Osteocyte (in vitro differentiated cells): Measurements from ENCODE around the gene MGRN1. TPM values are rescaled to one million over a fixed set of nuclear protein-coding genes. Genes with fewer than 3 reads are reported as not detected.

Experiments used
- DNase-seq: peaks from one replicate; pipeline ENCODE4 v3.0.0; 2021; ENCODE audit warnings: mixed read lengths; ENCODE audit not compliant: unreplicated experiment; ENCODE audit errors: extremely low spot score
- H3K27ac Mint-ChIP-seq: one replicate; pipeline ENCODE4 v1.8.0; 2021; ENCODE audit warnings: mild to moderate bottlenecking, mixed read lengths; ENCODE audit not compliant: unreplicated experiment
- H3K27me3 Mint-ChIP-seq: one replicate; pipeline ENCODE4 v1.8.0; 2021; ENCODE audit warnings: mixed read lengths; ENCODE audit not compliant: unreplicated experiment
- H3K36me3 Mint-ChIP-seq: one replicate; pipeline ENCODE4 v1.8.0; 2021; ENCODE audit warnings: mixed read lengths; ENCODE audit not compliant: unreplicated experiment
- H3K4me1 Mint-ChIP-seq: one replicate; pipeline ENCODE4 v1.8.0; 2021; ENCODE audit warnings: mixed read lengths; ENCODE audit not compliant: unreplicated experiment
- H3K4me3 Mint-ChIP-seq: one replicate; pipeline ENCODE4 v1.8.0; 2021; ENCODE audit warnings: mild to moderate bottlenecking, moderate library complexity, mixed read lengths; ENCODE audit not compliant: unreplicated experiment
- H3K9me3 Mint-ChIP-seq: one replicate; pipeline ENCODE4 v1.8.0; 2021; ENCODE audit warnings: mixed read lengths; ENCODE audit not compliant: unreplicated experiment
- CTCF ChIP-seq: fragments of 200-600 bp; sonication (generic); IDR thresholded peaks from 2 replicates; pipeline ENCODE4 v1.5.0; 2021; ENCODE audit warnings: antibody characterized with exemption, mild to moderate bottlenecking, moderate library complexity
- total RNA-seq: library from RNA; stranded (reverse); gene quantifications from 2 replicates; pipeline ENCODE4 v1.2.1, GENCODE V29; 2021

MGRN1 gene
- total RNA-seq, 1 donor from 2014 or later, result 94.6 TPM

- no peak for DNase-seq
- Mint-ChIP-seq H3K27ac (peak overlapping the region; percentile 50), H3K36me3 (peaks cover 10% of the 10 kb centered on the region), H3K27me3 (no peaks in the 10 kb centered on the region), H3K4me1 (peaks cover 15% of the 10 kb centered on the region), H3K4me3 (peak overlapping the region; percentile 74), H3K9me3 (no peaks in the 10 kb centered on the region)
- no peak for TF ChIP-seq CTCF
Measured at GRCh38 chr16:4694642-4695451, 70.2 kb downstream of the MGRN1 start.

DNA sequence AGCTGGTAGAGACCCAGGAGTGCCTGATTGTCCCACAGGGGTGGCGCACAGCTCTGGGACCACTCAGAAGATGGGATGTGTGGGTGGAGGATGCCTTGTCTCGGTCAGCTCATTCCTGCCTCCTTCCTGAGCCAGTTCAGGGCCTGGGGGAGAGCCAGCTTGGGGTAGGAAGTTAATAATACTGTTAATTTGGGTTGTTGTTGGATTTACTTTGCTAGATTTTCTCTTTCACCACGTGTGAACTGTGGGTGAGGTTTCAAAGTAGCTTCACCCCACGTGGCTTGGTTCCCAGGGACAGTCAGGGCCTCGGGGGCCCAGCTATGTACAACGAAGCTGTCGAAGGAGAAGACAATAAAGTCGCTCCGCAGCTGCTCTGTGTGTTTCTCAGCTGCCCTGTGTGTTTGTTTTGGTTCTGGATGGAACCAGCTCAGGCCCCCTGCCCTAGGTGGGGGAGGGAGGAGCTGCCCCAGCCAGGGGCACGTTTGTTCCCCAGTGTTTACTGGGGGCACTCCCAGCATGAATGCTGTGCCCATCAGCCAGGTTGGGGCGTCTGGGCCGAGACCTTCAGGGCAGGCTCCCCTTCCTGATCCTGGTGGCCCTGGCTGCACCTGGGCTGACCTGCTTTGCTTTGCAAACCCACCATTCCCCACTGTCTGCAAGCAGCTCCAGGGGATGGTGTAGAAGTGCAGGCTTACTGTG, 71.0 kb downstream of the MGRN1 start:
- DNase-seq, result no peak
- no peak overlapping the region for H3K27ac Mint-ChIP-seq
- no peak for TF ChIP-seq CTCF

DNA sequence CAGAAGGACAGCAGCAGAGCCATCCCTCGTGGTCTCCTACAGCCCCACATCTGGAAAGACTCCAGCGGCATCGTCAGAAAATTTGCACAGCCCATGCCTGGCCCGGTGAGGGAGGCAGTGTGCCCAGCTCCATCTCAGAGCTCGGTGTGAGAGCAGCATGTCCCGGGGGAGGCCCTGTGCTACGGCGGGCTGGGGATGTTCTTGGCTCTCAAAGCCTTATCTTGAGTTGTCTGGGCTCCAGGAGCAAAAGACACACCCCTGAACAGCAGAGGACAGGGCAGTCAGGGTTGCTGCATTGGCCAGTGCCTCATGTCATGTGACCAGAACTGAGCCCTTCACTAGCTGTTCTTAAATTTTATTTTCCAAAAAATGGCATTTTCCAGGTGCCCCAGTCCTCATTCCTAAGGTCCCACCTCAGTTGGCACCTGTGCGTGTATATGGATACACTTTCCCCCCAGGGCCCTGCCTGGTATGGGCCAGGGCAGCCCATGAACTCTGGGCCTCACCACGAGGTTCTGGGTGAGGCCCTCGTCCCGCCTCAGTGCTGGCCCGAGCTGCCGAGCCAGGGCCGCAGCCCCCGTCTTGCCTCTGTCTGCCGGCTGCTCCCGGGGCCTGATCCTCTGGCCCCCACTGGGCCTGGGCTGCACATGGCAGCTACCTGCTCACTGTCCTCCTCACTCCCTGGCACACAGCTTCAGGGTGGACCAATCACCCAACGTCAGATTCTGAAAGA, 71.7 kb downstream of the MGRN1 start:
- Mint-ChIP-seq H3K27ac (no peak overlapping the region), H3K36me3 (peaks cover 11% of the 10 kb centered on the region), H3K4me3 (no peak overlapping the region), H3K27me3 (no peaks in the 10 kb centered on the region), H3K4me1 (peaks cover 13% of the 10 kb centered on the region), H3K9me3 (no peaks in the 10 kb centered on the region)
- no peak for TF ChIP-seq CTCF
- DNase-seq, result no peak

More for the DNA sequence above, 71.0 kb downstream of the MGRN1 start:
- H3K9me3 Mint-ChIP-seq, result no peaks in the 10 kb centered on the region
- no peaks in the 10 kb centered on the region for H3K27me3 Mint-ChIP-seq
- peaks cover 15% of the 10 kb centered on the region for H3K4me1 Mint-ChIP-seq
- peak overlapping the region; percentile 74 for H3K4me3 Mint-ChIP-seq
- H3K36me3 Mint-ChIP-seq, result peaks cover 12% of the 10 kb centered on the region

- Mint-ChIP-seq H3K27ac (no peak overlapping the region), H3K36me3 (peaks cover 11% of the 10 kb centered on the region), H3K4me1 (peaks cover 12% of the 10 kb centered on the region), H3K27me3 (no peaks in the 10 kb centered on the region), H3K4me3 (no peak overlapping the region), H3K9me3 (no peaks in the 10 kb centered on the region)
- DNase-seq, result no peak
- TF ChIP-seq CTCF, result no peak
Measured at GRCh38 chr16:4696905-4697847, 72.5 kb downstream of the MGRN1 start.
